Glutamatergic neuron (in vitro differentiated cells): ENCODE results near the gene KCTD15. TPM values are rescaled to one million over a fixed set of nuclear protein-coding genes. Genes with fewer than 3 reads are reported as not detected.

Source experiments
- DNase-seq: peaks from one replicate; pipeline ENCODE4 v3.0.0; 2022
- H3K27ac Mint-ChIP-seq: one replicate; pipeline ENCODE4 v1.8.0; 2020; ENCODE audit warnings: mild to moderate bottlenecking, mixed read lengths, inconsistent platforms; ENCODE audit not compliant: unreplicated experiment
- H3K27me3 Mint-ChIP-seq: one replicate; pipeline ENCODE4 v1.8.0; 2020; ENCODE audit warnings: mild to moderate bottlenecking, moderate library complexity, mixed read lengths, inconsistent platforms; ENCODE audit not compliant: unreplicated experiment
- H3K36me3 Mint-ChIP-seq: one replicate; pipeline ENCODE4 v1.8.0; 2020; ENCODE audit warnings: mild to moderate bottlenecking, mixed read lengths, inconsistent platforms; ENCODE audit not compliant: unreplicated experiment
- H3K4me1 Mint-ChIP-seq: one replicate; pipeline ENCODE4 v1.8.0; 2020; ENCODE audit warnings: mild to moderate bottlenecking, low read depth, mixed read lengths, inconsistent platforms; ENCODE audit not compliant: unreplicated experiment
- H3K4me3 Mint-ChIP-seq: one replicate; pipeline ENCODE4 v1.8.0; 2020; ENCODE audit warnings: mild to moderate bottlenecking, mixed read lengths, inconsistent platforms; ENCODE audit not compliant: unreplicated experiment
- H3K9me3 Mint-ChIP-seq: one replicate; pipeline ENCODE4 v1.8.0; 2020; ENCODE audit warnings: mild to moderate bottlenecking, moderate library complexity, mixed read lengths, inconsistent platforms; ENCODE audit not compliant: unreplicated experiment
- CTCF ChIP-seq: fragments of 200-600 bp; sonication (generic); IDR thresholded peaks from one replicate; pipeline ENCODE4 v1.5.0; 2021; ENCODE audit not compliant: partially characterized antibody, unreplicated experiment
- total RNA-seq: library from RNA; stranded (reverse); fragmentation: NEBNext Ultra II Directional; extraction: Animal tissue kit (Norgen Biotek cat#: 25700); gene quantifications from one replicate; pipeline ENCODE4 v1.2.1, GENCODE V29; 2021; ENCODE audit not compliant: unreplicated experiment

Gene KCTD15
- total RNA-seq, 1 donor from 2014 or later: 53.4 TPM

DNA sequence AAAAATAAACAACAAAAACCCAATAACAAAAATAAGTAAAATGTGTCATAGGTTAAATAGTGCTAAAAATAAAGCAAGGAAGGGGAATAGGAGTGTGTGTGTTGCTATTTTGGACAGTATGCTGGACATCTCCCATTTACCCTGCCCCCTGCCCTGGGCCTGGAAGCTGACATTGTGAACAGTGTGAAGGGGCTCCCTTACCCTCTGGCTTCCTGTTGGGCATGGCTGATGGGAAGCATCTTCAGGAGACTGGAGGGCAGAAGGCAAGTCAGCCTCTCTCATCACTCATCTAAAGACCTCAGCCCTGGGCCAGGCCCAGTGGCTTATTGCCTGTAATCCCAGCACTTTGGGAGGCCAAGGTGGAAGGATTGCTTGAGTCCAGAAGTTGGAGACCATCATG is 26.7 kb downstream of the KCTD15 start:
- peaks cover 2% of the 10 kb centered on the region for H3K27me3 Mint-ChIP-seq
- no peaks in the 10 kb centered on the region for H3K36me3 Mint-ChIP-seq
- no peak for TF ChIP-seq CTCF
- H3K4me3 Mint-ChIP-seq: no peak overlapping the region
- H3K27ac Mint-ChIP-seq: no peak overlapping the region
- DNase-seq: no peak
- peaks cover 3% of the 10 kb centered on the region for H3K4me1 Mint-ChIP-seq
- H3K9me3 Mint-ChIP-seq: no peaks in the 10 kb centered on the region

- no peaks in the 10 kb centered on the region for H3K4me1 Mint-ChIP-seq
- H3K9me3 Mint-ChIP-seq: no peaks in the 10 kb centered on the region
- no peaks in the 10 kb centered on the region for H3K36me3 Mint-ChIP-seq
- DNase-seq: no peak
- no peak overlapping the region for H3K4me3 Mint-ChIP-seq
- no peaks in the 10 kb centered on the region for H3K27me3 Mint-ChIP-seq
- H3K27ac Mint-ChIP-seq: no peak overlapping the region
- no peak for TF ChIP-seq CTCF
These were observed 28.9 kb downstream of the KCTD15 start for GRCh38 chr19:33825556-33825955.

DNA sequence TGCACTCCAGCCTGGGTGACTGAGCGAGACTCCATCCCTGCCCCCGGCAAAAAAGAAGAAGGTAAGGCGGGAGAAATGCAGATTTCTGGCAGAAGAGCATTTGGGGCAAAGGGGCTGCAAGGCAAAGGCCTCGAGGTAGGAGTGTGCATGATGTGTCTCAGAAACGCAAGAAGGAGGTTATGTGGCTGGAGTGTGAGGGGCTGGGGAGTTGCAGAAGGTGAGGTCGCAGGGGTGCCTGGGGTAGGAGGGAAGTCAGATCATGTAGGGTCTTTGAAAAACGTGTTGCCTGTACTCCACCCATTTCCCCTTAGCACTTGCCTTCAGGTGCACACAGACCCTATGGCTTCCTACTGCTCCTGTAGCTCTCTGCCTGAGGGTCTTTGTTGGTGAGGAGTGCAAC is 29.9 kb downstream of the KCTD15 start:
- Mint-ChIP-seq H3K27me3 (no peaks in the 10 kb centered on the region), H3K27ac (no peak overlapping the region), H3K4me1 (no peaks in the 10 kb centered on the region), H3K4me3 (no peak overlapping the region), H3K36me3 (no peaks in the 10 kb centered on the region), H3K9me3 (no peaks in the 10 kb centered on the region)
- DNase-seq: no peak
- TF ChIP-seq CTCF: no peak

DNA sequence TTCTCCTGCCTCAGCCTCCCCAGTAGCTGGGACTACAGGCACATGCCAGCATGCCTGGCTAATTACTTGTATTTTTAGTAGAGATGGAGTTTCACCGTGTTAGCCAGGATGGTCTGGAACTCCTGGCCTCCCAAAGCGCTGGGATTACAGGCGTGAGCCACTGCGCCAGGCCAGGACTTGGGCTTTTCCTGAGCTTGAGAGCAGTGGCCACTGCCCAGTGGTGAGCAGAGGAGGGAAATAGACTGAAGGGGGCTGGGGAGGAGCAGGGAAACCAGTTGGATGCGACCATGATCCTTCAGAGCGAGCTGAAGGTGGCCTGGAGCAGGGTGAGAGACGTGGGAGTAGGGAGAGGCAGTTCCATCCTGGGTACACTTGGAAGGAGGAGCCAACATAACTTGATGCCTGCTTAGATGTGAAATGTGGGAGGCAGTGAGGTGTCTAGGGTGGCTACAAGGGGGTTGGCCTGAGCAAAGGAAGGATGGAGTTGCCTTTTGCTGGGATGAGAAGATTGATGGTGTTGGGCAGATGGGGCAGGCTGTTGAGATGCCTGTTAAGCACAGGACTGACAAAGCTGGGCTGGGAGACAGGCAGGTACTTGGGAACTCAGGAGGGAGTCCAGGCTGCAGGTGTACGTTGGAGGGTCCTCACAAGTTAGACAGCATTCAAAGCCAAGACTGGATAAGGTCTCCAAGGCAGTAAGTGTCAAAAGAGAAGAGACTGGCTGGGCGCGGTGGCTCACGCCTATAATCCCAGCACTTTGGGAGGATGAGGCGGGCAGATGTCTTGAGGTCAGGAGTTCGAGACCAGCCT is 31.8 kb downstream of the KCTD15 start:
- Mint-ChIP-seq H3K4me1 (no peaks in the 10 kb centered on the region), H3K36me3 (no peaks in the 10 kb centered on the region), H3K4me3 (no peak overlapping the region), H3K27me3 (no peaks in the 10 kb centered on the region), H3K27ac (no peak overlapping the region), H3K9me3 (no peaks in the 10 kb centered on the region)
- DNase-seq: no peak
- TF ChIP-seq CTCF: no peak

GRCh38 chr19:33830264-33830663 is 33.6 kb downstream of the KCTD15 start:
- Mint-ChIP-seq H3K9me3 (no peaks in the 10 kb centered on the region), H3K36me3 (no peaks in the 10 kb centered on the region), H3K27ac (no peak overlapping the region), H3K4me1 (no peaks in the 10 kb centered on the region), H3K4me3 (no peak overlapping the region), H3K27me3 (no peaks in the 10 kb centered on the region)
- no peak for DNase-seq
- no peak for TF ChIP-seq CTCF
